Type B pancreatic cell (in vitro differentiated cells): ENCODE measurements around the gene TRNAU1AP. TPM values are rescaled to one million over a fixed set of nuclear protein-coding genes. Genes with fewer than 3 reads are reported as not detected.
"Not testable (repeated sequence)": the region's sequence is repeated elsewhere in the genome, so short reads cannot be mapped to it uniquely, and the experiment has no call there.

Experiments used
- DNase-seq: peaks from one replicate; pipeline ENCODE4 v3.0.0; 2021; ENCODE audit warnings: mixed read lengths; ENCODE audit not compliant: unreplicated experiment; ENCODE audit errors: extremely low spot score
- H3K27ac Mint-ChIP-seq: 2 replicates; pipeline ENCODE4 v1.8.0; 2021; ENCODE audit warnings: mild to moderate bottlenecking, mixed read lengths
- H3K27me3 Mint-ChIP-seq: 2 replicates; pipeline ENCODE4 v1.8.0; 2021; ENCODE audit warnings: mixed read lengths
- H3K36me3 Mint-ChIP-seq: 2 replicates; pipeline ENCODE4 v1.8.0; 2021; ENCODE audit warnings: mixed read lengths
- H3K4me1 Mint-ChIP-seq: one replicate; pipeline ENCODE4 v1.8.0; 2021; ENCODE audit warnings: mixed read lengths; ENCODE audit not compliant: unreplicated experiment
- H3K4me3 Mint-ChIP-seq: 2 replicates; pipeline ENCODE4 v1.8.0; 2021; ENCODE audit warnings: mild to moderate bottlenecking, mixed read lengths
- H3K9me3 Mint-ChIP-seq: 2 replicates; pipeline ENCODE4 v1.8.0; 2021; ENCODE audit warnings: mixed read lengths
- CTCF ChIP-seq: fragments of 200-600 bp; sonication (generic); conservative IDR thresholded peaks from 2 replicates; pipeline ENCODE4 v1.5.0; 2021; ENCODE audit warnings: antibody characterized with exemption, mild to moderate bottlenecking
- total RNA-seq: library from RNA; stranded (reverse); gene quantifications from 2 replicates; pipeline ENCODE4 v1.2.1, GENCODE V29; 2021; ENCODE audit warnings: low replicate concordance

The TRNAU1AP gene
- total RNA-seq, 1 donor from 2014 or later = 33.7 TPM

GRCh38 chr1:28582248-28582615 lies 29.3 kb downstream of the TRNAU1AP start:
- H3K4me1 Mint-ChIP-seq = peaks cover 27% of the 10 kb centered on the region
- peaks cover 22% of the 10 kb centered on the region for H3K36me3 Mint-ChIP-seq
- H3K9me3 Mint-ChIP-seq = no peaks in the 10 kb centered on the region
- H3K4me3 Mint-ChIP-seq = peak overlapping the region; percentile 93
- no peaks in the 10 kb centered on the region for H3K27me3 Mint-ChIP-seq
- TF ChIP-seq CTCF = no peak
- peak overlapping the region; percentile 97 for H3K27ac Mint-ChIP-seq
- DNase-seq = no peak

- not testable (repeated sequence) for H3K9me3 Mint-ChIP-seq, DNase-seq, H3K4me3 Mint-ChIP-seq, H3K27ac Mint-ChIP-seq, H3K27me3 Mint-ChIP-seq, H3K36me3 Mint-ChIP-seq
- peaks cover 16% of the 10 kb centered on the region for H3K4me1 Mint-ChIP-seq
Measured at GRCh38 chr1:28586585-28587391, 33.9 kb downstream of the TRNAU1AP start.

- TF ChIP-seq CTCF = no peak
- H3K27ac Mint-ChIP-seq = no peak within 1 kb of the TSS
Measured at GRCh38 chr1:28591708-28592320, 38.9 kb downstream of the TRNAU1AP start, which contains the start of gene RAB42. RAB42 (plus strand) TSS chr1:28592265; CDS start chr1:28592512, 247 bp downstream.

GRCh38 chr1:28592321-28593071 lies 39.6 kb downstream of the TRNAU1AP start:
- Mint-ChIP-seq H3K27me3 (peaks cover 4% of the 10 kb centered on the region), H3K4me3 (peak overlapping the region; percentile 88), H3K27ac (no peak overlapping the region), H3K36me3 (no peaks in the 10 kb centered on the region), H3K9me3 (no peaks in the 10 kb centered on the region), H3K4me1 (peaks cover 11% of the 10 kb centered on the region)
- no peak for DNase-seq
- no peak for TF ChIP-seq CTCF

More at GRCh38 chr1:28591708-28592320, 38.9 kb downstream of the TRNAU1AP start, which contains the start of gene RAB42:
- Mint-ChIP-seq H3K36me3 (no peaks in the 10 kb centered on the region), H3K9me3 (no peaks in the 10 kb centered on the region), H3K4me1 (peaks cover 11% of the 10 kb centered on the region), H3K4me3 (peak within 1 kb of the TSS; percentile 88), H3K27me3 (peaks cover 4% of the 10 kb centered on the region)
- no peak for DNase-seq

- H3K36me3 Mint-ChIP-seq, H3K27me3 Mint-ChIP-seq, H3K27ac Mint-ChIP-seq, DNase-seq, H3K4me3 Mint-ChIP-seq, H3K9me3 Mint-ChIP-seq: not testable (repeated sequence)
- peaks cover 11% of the 10 kb centered on the region for H3K4me1 Mint-ChIP-seq
Measured at GRCh38 chr1:28593988-28594356, 41.1 kb downstream of the TRNAU1AP start.

GRCh38 chr1:28594686-28595411 lies 42.0 kb downstream of the TRNAU1AP start:
- peaks cover 10% of the 10 kb centered on the region for H3K4me1 Mint-ChIP-seq
- not testable (repeated sequence) for H3K27me3 Mint-ChIP-seq, DNase-seq, H3K36me3 Mint-ChIP-seq, H3K9me3 Mint-ChIP-seq, H3K4me3 Mint-ChIP-seq, H3K27ac Mint-ChIP-seq
